Left lung (tissue), 10 donors: ENCODE measurements around the gene EBF3. TPM values are rescaled to one million over a fixed set of nuclear protein-coding genes. Genes with fewer than 3 reads are reported as not detected.

Experiments used
- ATAC-seq: fragments of 200-7000 bp; cut with Tn5 transposase; one replicate; pipeline ENCODE4 v1.9.1; 2020; ENCODE audit warnings: moderate library complexity
- DNase-seq, 4 donors: peaks; one replicate each; pipeline ENCODE4 v3.0.0-alpha.2; 2013 to 2020
- H3K27ac ChIP-seq, 2 donors: fragments of 200-600 bp; sonication (generic) in 1 of 2; one replicate each; pipeline versions ENCODE4 v1.5.0 to v1.8.0; 2020 to 2021
- H3K27me3 ChIP-seq, 2 donors: fragments of 200-600 bp; sonication (generic) in 1 of 2; one replicate each; pipeline versions ENCODE4 v1.5.0 to v1.8.0; 2020 to 2021
- H3K36me3 ChIP-seq, 2 donors: fragments of 200-600 bp; sonication (generic) in 1 of 2; one replicate each; pipeline versions ENCODE4 v1.5.0 to v1.8.0; 2020 to 2021
- H3K4me1 ChIP-seq, 2 donors: fragments of 200-600 bp; one replicate each; pipeline ENCODE4 v1.8.0; 2021
- H3K4me3 ChIP-seq, 2 donors: fragments of 200-600 bp; sonication (generic) in 1 of 2; one replicate each; pipeline versions ENCODE4 v1.5.0 to v1.8.0; 2020 to 2021; ENCODE audit warnings: mild to moderate bottlenecking in 1 of 2
- H3K9me3 ChIP-seq, 2 donors: fragments of 200-600 bp; sonication (generic) in 1 of 2; one replicate each; pipeline versions ENCODE4 v1.5.0 to v1.8.0; 2020 to 2021
- CTCF ChIP-seq, 2 donors: fragments of 200-600 bp; sonication (generic) in 1 of 2; IDR thresholded peaks; one replicate each; pipeline versions ENCODE4 v1.5.0 to v1.8.0; 2021; ENCODE audit warnings: antibody characterized with exemption in 2 of 2
- intact Hi-C, 2 donors: fragments of 100-400 bp; cut with DNase I; formaldehyde crosslinking; loops; one replicate each; pipeline versions ENCODE4 v1.11.2 to v1.14.2; 2022
- polyA plus RNA-seq, 6 donors: library from polyadenylated mRNA; unstranded; fragments of 120-200 nt; gene quantifications; one replicate each; pipeline ENCODE4 v1.2.1, GENCODE V29; 2013; ENCODE audit not compliant: insufficient read length in 6 of 6
- total RNA-seq, 2 donors: library from RNA; stranded (reverse); fragmentation: NEBNext Ultra II Directional; extraction: Animal tissue kit (Norgen Biotek cat#: 25700); gene quantifications; one replicate each; pipeline ENCODE4 v1.2.1, GENCODE V29; 2021
- donor health status: DM: no; HTN: yes; CAD: no.
- donor health status: DM: no; HTN: no; CAD: no.

Gene EBF3
- total and polyA plus RNA-seq, 8 donors = 0.10 to 2.0 (median 1.4) TPM; not detected in 1

GRCh38 chr10:129978980-129979379, 14.9 kb upstream of the EBF3 start:
- Histone ChIP-seq H3K4me3 (no peak overlapping the region), H3K4me1 (no peaks in the 10 kb centered on the region), H3K27ac (no peak overlapping the region), H3K27me3 (peaks cover 4 to 69% of the 10 kb centered on the region in 2 donors), H3K36me3 (no peaks in the 10 kb centered on the region), H3K9me3 (peaks cover 0 to 19% of the 10 kb centered on the region in 2 donors)
- ATAC-seq (no peak), DNase-seq (no peak)
- intact Hi-C loops = no loop called here
- TF ChIP-seq CTCF (IDR thresholded peaks at IDR 0.05) = no peak

- H3K27me3 ChIP-seq = peaks cover 10 to 69% of the 10 kb centered on the region in 2 donors
- peaks cover 0 to 13% of the 10 kb centered on the region in 2 donors for H3K9me3 ChIP-seq
- ATAC-seq = no peak
- TF ChIP-seq CTCF (IDR thresholded peaks at IDR 0.05) = no peak
- no peak overlapping the region for H3K27ac ChIP-seq
- H3K4me1 ChIP-seq = no peaks in the 10 kb centered on the region
- DNase-seq = no peak
- no peak overlapping the region for H3K4me3 ChIP-seq
- intact Hi-C loops = no loop called here
- H3K36me3 ChIP-seq = no peaks in the 10 kb centered on the region
Observed at GRCh38 chr10:129978322-129978721, 14.2 kb upstream of the EBF3 start.

- Histone ChIP-seq H3K4me3 (no peak overlapping the region), H3K36me3 (no peaks in the 10 kb centered on the region), H3K9me3 (peaks cover 0 to 7% of the 10 kb centered on the region in 2 donors), H3K27ac (no peak overlapping the region), H3K27me3 (peaks cover 15 to 70% of the 10 kb centered on the region in 2 donors), H3K4me1 (peaks cover 0 to 1% of the 10 kb centered on the region in 2 donors)
- TF ChIP-seq CTCF (IDR thresholded peaks at IDR 0.05) = no peak
- no peak for DNase-seq
- intact Hi-C loops = no loop called here
- ATAC-seq = no peak
Observed at GRCh38 chr10:129977794-129978193, 13.7 kb upstream of the EBF3 start.

DNA sequence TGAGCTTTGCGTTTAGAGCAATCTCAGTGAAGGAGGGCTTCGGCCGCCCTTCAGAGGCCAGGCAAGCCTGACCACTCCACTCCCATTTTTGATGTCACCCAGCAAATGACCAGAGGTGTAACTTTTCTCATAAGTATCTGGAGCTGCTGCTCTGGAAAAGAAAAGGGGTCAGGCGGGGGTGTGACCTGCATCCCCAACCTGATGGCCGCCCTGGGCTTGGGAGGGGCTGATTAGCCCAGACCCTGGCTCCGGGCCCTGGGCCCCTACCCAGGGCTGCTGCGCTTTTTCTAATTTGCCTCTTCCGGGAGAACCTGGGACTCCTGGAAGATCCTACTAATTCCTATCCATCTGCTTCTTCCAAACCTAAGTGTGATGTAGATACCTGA, 9.6 kb upstream of the EBF3 start:
- H3K27ac ChIP-seq = no peak overlapping the region
- H3K4me3 ChIP-seq = no peak overlapping the region
- no peaks in the 10 kb centered on the region for H3K36me3 ChIP-seq
- H3K4me1 ChIP-seq = peaks cover 0 to 30% of the 10 kb centered on the region in 2 donors
- no peak for DNase-seq
- TF ChIP-seq CTCF (IDR thresholded peaks at IDR 0.05) = no peak
- ATAC-seq = no peak
- peaks cover 56 to 100% of the 10 kb centered on the region in 2 donors for H3K27me3 ChIP-seq
- H3K9me3 ChIP-seq = no peaks in the 10 kb centered on the region
- intact Hi-C loops = no loop called here

DNA sequence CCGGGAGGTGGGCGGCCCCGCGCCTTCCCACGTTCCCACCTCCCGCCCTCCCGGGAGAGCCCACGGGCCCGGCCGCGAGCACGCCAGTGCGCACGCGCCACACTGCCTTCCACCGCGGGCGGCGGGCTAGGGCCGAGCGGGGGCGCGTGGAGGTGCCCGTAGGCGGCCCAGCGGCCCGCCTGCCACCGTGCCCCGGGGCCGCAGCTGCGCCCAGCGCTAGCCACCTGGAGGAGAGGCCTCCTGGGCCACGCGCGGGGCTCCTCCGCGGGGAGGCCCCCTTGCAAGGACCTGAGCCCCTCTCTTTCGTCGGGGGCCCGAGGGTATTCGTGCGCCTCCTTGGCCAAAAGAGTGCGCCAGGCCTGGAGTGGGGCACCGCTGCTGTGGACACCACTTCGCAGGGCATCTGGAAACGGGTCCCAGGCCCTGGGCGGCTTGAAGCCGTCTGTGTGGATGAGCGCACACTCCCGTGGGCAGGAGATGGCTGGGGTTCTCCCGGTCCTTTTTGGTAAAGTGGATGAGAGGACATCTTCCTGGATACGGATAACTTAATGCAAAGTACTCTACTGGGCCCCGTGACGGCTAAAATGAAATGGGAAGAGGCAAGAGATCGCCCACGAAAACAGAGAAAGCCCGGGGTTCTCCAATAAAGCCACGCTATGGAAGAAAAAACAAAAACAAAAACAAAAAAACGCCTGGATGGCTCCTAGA, 9.0 kb upstream of the EBF3 start:
- H3K27me3 ChIP-seq = peaks cover 61 to 100% of the 10 kb centered on the region in 2 donors
- no peak overlapping the region for H3K4me3 ChIP-seq
- H3K4me1 ChIP-seq = peaks cover 0 to 32% of the 10 kb centered on the region in 2 donors
- H3K36me3 ChIP-seq = no peaks in the 10 kb centered on the region
- intact Hi-C loops = no loop called here
- H3K27ac ChIP-seq = no peak overlapping the region
- no peak for TF ChIP-seq CTCF (IDR thresholded peaks at IDR 0.05)
- ATAC-seq (no peak), DNase-seq (no peak)
- no peaks in the 10 kb centered on the region for H3K9me3 ChIP-seq
